Right lobe of liver (tissue), 6 donors: ENCODE measurements around the gene PAX2. TPM values are rescaled to one million over a fixed set of nuclear protein-coding genes. Genes with fewer than 3 reads are reported as not detected.

Experiments used
- ATAC-seq, 4 donors: fragments of 200-7000 bp; cut with Tn5 transposase; one replicate each; pipeline ENCODE4 v1.9.1; 2020; ENCODE audit warnings: mild to moderate bottlenecking in 4 of 4, moderate library complexity in 4 of 4
- DNase-seq, 3 donors: peaks; one replicate each; pipeline ENCODE4 v3.0.0-alpha.2; 2020
- H3K27ac ChIP-seq, 3 donors: fragments of 200-600 bp; one replicate each; pipeline ENCODE4 v1.8.0; 2022
- H3K27me3 ChIP-seq, 2 donors: fragments of 200-600 bp; one replicate each; pipeline ENCODE4 v1.8.0; 2022
- H3K36me3 ChIP-seq, 4 donors: fragments of 200-600 bp; sonication (generic) in 1 of 4; one replicate each; pipeline versions ENCODE4 v1.5.1 to v1.8.0; 2017 to 2022; ENCODE audit warnings: control low read depth in 1 of 4
- H3K4me1 ChIP-seq, 4 donors: fragments of 200-600 bp; sonication (generic) in 1 of 4; one replicate each; pipeline versions ENCODE4 v1.5.1 to v1.8.0; 2017 to 2022; ENCODE audit warnings: control low read depth in 1 of 4
- H3K4me3 ChIP-seq, 3 donors: fragments of 200-600 bp; one replicate each; pipeline ENCODE4 v1.8.0; 2022
- H3K9me3 ChIP-seq, 4 donors: fragments of 200-600 bp; sonication (generic) in 1 of 4; one replicate each; pipeline versions ENCODE4 v1.5.1 to v1.8.0; 2017 to 2022; ENCODE audit warnings: control low read depth in 1 of 4
- POLR2A ChIP-seq: fragments of 450-650 bp; IDR thresholded peaks from one replicate; pipeline ENCODE4 v1.6.1; 2017; ENCODE audit warnings: antibody characterized with exemption, mild to moderate bottlenecking
- WGBS: methylation state at CpG from one replicate; pipeline ENCODE4 v1.1.6; 2018; ENCODE audit warnings: low coverage, low lambda C conversion rate; ENCODE audit not compliant: insufficient coverage; ENCODE audit errors: missing lambda C conversion rate; 5-methylcytosine and 5-hydroxymethylcytosine counted together
- intact Hi-C, 2 donors: fragments of 100-400 bp; cut with DNase I; formaldehyde crosslinking; loops; one replicate each; pipeline versions ENCODE4 v1.11.2 to v1.14.1; 2022
- total RNA-seq, 6 experiments: library from RNA; depleted of rRNA in 2 of 6; stranded (reverse); fragments of >200 nt in 2 of 6; fragmentation: NEBNext Ultra II Directional in 3 of 6; extraction: Animal tissue kit (Norgen Biotek cat#: 25700) in 3 of 6; gene quantifications; one replicate each; pipeline versions ENCODE4 v1.1.0 to v1.2.4, GENCODE V29; 2016 to 2023
- TF ChIP-seq, protein P1 (sequence below), 4 donors: fragments of 200-600 bp in 3 of 4; fragments of 450-650 bp in 1 of 4; IDR thresholded peaks; one replicate each; pipeline versions ENCODE4 v1.5.1 to v1.8.0; 2016 to 2022; ENCODE audit warnings: antibody characterized with exemption in 4 of 4, mild to moderate bottlenecking in 2 of 4
- donor health status: DM: no; HTN: yes; CAD: no.
- donor health status: DM: no; HTN: no; CAD: no.
- donor health status: DM: no; HTN: no; CAD: no.
- donor health status: DM: no; HTN: yes; CAD: no.
- donor health status: DM: no; HTN: yes; CAD: no.

Gene PAX2
- total RNA-seq, 6 experiments from 2014 or later, result 0.24 TPM; not detected in 5

DNA sequence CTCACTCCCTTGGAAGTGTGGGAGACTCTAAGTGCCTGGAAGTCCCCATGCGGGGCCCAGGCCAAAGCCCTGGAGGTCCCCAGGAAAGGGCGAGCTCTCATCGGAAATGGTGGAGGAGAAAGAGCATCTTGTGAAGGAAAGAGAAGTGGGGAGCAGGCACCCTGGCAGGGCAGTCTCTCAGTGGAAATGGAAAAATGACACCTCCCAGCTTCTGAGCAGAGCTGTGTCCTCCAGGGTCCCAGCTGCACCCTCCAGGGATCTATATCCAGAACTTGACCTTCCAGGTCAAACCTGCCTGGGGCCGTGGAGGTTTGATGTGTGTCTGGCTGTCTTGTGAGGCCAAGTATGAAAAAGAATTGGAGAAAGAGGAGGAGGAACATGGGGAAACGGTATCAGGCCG is 29.5 kb downstream of the PAX2 start:
- WGBS, result 45% methylated on average over 6 of the region's 6 CpGs
- Histone ChIP-seq H3K4me3 (no peak overlapping the region), H3K4me1 (no peaks in the 10 kb centered on the region), H3K27me3 (no peaks in the 10 kb centered on the region), H3K27ac (no peak overlapping the region), H3K9me3 (no peaks in the 10 kb centered on the region), H3K36me3 (no peaks in the 10 kb centered on the region)
- TF ChIP-seq POLR2A, result no peak
- TF ChIP-seq, protein P1, sequence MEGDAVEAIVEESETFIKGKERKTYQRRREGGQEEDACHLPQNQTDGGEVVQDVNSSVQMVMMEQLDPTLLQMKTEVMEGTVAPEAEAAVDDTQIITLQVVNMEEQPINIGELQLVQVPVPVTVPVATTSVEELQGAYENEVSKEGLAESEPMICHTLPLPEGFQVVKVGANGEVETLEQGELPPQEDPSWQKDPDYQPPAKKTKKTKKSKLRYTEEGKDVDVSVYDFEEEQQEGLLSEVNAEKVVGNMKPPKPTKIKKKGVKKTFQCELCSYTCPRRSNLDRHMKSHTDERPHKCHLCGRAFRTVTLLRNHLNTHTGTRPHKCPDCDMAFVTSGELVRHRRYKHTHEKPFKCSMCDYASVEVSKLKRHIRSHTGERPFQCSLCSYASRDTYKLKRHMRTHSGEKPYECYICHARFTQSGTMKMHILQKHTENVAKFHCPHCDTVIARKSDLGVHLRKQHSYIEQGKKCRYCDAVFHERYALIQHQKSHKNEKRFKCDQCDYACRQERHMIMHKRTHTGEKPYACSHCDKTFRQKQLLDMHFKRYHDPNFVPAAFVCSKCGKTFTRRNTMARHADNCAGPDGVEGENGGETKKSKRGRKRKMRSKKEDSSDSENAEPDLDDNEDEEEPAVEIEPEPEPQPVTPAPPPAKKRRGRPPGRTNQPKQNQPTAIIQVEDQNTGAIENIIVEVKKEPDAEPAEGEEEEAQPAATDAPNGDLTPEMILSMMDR (IDR thresholded peaks at IDR 0.05), result no peak
- ATAC-seq, result no peak
- intact Hi-C loops, result no loop called here
- DNase-seq, result no peak

DNA sequence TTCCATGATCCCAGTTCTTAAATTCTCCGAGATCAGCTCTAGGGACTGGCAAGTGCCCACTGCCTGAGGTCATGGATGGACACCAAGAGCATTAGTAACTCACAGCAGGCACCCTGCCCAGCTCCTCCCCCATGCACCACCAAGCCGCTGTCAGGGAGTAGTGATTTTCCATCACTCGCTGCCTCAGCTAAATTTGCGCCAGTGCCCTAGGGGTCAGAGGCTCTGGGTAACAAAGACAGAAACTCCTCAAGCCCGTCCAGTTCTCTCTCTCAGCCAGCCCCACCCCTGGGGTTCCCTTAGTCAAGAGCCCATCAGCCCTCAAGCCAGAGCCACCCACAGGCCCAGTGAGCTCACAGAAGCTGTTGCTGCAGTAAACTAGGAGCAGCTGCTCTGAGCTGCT is 30.0 kb downstream of the PAX2 start:
- Histone ChIP-seq H3K36me3 (no peaks in the 10 kb centered on the region), H3K27me3 (no peaks in the 10 kb centered on the region), H3K27ac (no peak overlapping the region), H3K4me1 (no peaks in the 10 kb centered on the region), H3K9me3 (no peaks in the 10 kb centered on the region), H3K4me3 (no peak overlapping the region)
- ATAC-seq, result no peak
- no peak for DNase-seq
- TF ChIP-seq, protein P1 (IDR thresholded peaks at IDR 0.05), result no peak
- intact Hi-C loops, result no loop called here
- WGBS, result 36% methylated on average over 4 of the region's 5 CpGs

DNA sequence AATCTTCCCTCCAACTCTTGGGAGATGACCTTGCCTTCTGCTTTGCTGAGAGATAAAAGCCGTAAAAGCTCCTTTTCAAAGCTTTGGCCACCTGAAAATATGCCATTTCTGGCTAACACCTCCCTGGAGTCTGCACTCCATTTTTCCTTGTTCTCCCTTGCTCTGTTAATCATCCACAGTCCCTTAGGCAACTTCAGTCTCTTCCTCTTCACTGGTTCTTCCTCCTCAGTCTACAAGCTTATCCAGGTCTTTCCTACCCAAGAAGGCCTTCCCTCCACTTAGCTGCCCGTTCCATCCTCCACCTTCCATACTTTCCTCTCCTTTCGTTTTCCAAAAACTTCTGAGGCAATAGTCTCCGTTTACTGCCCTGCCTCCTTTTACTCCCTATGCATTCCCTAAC is 30.5 kb downstream of the PAX2 start:
- no peak overlapping the region for H3K27ac ChIP-seq
- H3K4me1 ChIP-seq, result no peaks in the 10 kb centered on the region
- H3K4me3 ChIP-seq, result no peak overlapping the region
- no peak for ATAC-seq
- intact Hi-C loops, result no loop called here
- WGBS, result 46% methylated on average over 4 of the region's 4 CpGs
- no peaks in the 10 kb centered on the region for H3K27me3 ChIP-seq
- no peaks in the 10 kb centered on the region for H3K36me3 ChIP-seq
- no peaks in the 10 kb centered on the region for H3K9me3 ChIP-seq
- DNase-seq, result no peak
- TF ChIP-seq, protein P1 (IDR thresholded peaks at IDR 0.05), result no peak
- no peak for TF ChIP-seq POLR2A

DNA sequence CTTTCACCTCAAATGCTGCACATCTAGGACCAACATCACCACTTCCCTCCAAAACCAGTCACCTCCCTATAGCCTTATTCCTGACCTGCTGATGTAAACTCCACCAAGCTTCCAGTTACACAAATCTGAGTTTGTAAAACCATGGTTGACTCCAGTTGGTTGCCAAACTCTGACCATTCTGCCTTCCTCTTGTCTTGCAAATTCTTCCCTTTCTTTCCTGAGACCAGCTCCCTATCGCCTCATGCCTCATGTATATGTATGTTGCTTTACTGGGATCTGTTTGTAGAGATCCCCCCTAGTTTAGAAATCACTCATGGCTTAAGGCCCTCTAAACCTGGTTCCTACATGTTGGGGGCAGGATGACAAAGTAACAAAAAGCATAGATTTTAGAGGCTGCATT is 31.3 kb downstream of the PAX2 start:
- no peak for DNase-seq
- Histone ChIP-seq H3K27ac (no peak overlapping the region), H3K9me3 (no peaks in the 10 kb centered on the region), H3K27me3 (no peaks in the 10 kb centered on the region), H3K4me1 (no peaks in the 10 kb centered on the region), H3K36me3 (no peaks in the 10 kb centered on the region), H3K4me3 (no peak overlapping the region)
- no peak for TF ChIP-seq POLR2A
- TF ChIP-seq, protein P1 (IDR thresholded peaks at IDR 0.05), result no peak
- intact Hi-C loops, result no loop called here
- no peak for ATAC-seq
- 0% methylated on average over 1 of the region's 1 CpG for WGBS

DNA sequence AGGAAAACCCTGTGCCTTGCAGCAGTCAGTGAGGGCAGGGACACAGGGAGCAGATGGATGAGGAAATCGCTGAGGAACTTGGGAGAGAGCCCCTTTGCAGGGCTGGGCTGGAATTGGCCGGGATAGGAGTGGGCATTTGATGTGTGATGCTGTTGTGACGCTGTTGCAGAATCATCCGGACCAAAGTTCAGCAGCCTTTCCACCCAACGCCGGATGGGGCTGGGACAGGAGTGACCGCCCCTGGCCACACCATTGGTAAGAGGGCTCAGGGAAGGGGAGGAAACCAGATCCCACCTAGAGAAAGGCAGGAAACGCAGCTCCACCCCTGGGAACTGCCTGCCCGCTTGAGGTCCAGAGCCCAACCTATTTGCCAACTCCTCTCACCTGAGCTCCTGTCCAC is 33.9 kb downstream of the PAX2 start:
- Histone ChIP-seq H3K9me3 (no peaks in the 10 kb centered on the region), H3K27me3 (no peaks in the 10 kb centered on the region), H3K27ac (no peak overlapping the region), H3K4me1 (no peaks in the 10 kb centered on the region), H3K4me3 (no peak overlapping the region), H3K36me3 (no peaks in the 10 kb centered on the region)
- DNase-seq, result no peak
- intact Hi-C loops, result no loop called here
- ATAC-seq, result no peak
- TF ChIP-seq, protein P1 (IDR thresholded peaks at IDR 0.05), result no peak
- no peak for TF ChIP-seq POLR2A
- WGBS, result 19% methylated on average over 5 of the region's 9 CpGs
